NB4 (cell line): ENCODE data around the gene RAF1.

Experiments used
- DNase-seq: peaks from one replicate; pipeline ENCODE4 v3.0.0; 2010; ENCODE audit warnings: low read depth
- H3K4me3 ChIP-seq: one replicate; pipeline ENCODE4 v1.5.1; 2011; ENCODE audit warnings: mild to moderate bottlenecking, low read depth, low read length, moderate library complexity
- CTCF ChIP-seq: IDR thresholded peaks from one replicate; pipeline ENCODE4 v1.5.1; 2012; ENCODE audit warnings: low read depth, low read length
- MAX ChIP-seq: IDR thresholded peaks from 2 replicates; pipeline ENCODE4 v1.6.1; 2011; ENCODE audit warnings: low read depth, low read length
- MYC ChIP-seq: IDR thresholded peaks from 2 replicates; pipeline ENCODE4 v1.6.1; 2011; ENCODE audit warnings: low read depth, low read length
- POLR2A ChIP-seq: IDR thresholded peaks from 2 replicates; pipeline ENCODE4 v1.6.1; 2011; ENCODE audit warnings: mild to moderate bottlenecking; ENCODE audit not compliant: insufficient read length; ENCODE audit errors: extremely low read depth

RAF1 gene

DNA sequence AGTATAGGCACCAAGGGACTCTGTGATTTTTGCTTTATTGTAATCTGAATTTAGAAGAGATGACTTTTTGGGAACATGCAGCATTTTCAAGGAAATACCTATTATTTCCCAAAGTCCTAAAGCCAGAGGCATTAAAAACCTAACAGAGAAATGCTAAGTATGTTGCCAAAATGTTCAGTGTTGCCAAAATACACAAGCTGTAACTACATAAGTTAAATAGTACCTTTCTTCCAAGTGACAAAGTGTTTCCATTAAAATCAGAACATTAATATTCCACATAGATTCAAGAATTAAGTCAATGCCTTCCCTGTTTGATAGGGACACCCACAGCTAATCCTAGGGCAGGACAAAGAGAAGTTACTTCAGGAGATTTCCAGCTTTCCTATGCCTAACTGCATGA is 65.0 kb downstream of the RAF1 start:
- no peak for TF ChIP-seq POLR2A
- TF ChIP-seq CTCF: no peak
- TF ChIP-seq MAX: no peak
- no peak for TF ChIP-seq MYC
- H3K4me3 ChIP-seq: no peak overlapping the region
- DNase-seq: no peak

DNA sequence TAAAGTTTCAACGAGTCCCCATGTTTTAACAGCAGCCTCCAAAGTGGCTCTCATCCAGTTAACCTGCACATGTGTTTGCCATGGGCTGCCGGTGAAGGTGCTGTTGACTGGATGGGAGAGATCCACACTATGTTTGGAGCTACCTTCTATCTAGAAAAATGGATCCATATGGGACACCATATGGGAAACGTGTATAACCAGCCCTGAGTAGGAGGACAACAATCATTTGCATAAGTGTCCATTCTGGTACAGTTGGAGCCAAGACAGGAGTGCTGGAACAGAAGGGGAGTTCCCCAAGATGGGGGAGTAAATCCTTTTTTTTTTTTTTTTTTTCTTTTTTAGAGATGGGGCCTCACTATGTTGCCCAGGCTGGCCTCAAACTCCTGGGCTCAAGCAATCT is 70.4 kb downstream of the RAF1 start:
- TF ChIP-seq MYC: no peak
- TF ChIP-seq CTCF: no peak
- no peak for TF ChIP-seq MAX
- no peak for TF ChIP-seq POLR2A
- no peak overlapping the region for H3K4me3 ChIP-seq
- DNase-seq: no peak

- no peak for DNase-seq
- no peak overlapping the region for H3K4me3 ChIP-seq
- no peak for TF ChIP-seq MAX
- TF ChIP-seq CTCF: no peak
- no peak for TF ChIP-seq MYC
- no peak for TF ChIP-seq POLR2A
Measured at GRCh38 chr3:12591997-12592715, 71.8 kb downstream of the RAF1 start.

DNA sequence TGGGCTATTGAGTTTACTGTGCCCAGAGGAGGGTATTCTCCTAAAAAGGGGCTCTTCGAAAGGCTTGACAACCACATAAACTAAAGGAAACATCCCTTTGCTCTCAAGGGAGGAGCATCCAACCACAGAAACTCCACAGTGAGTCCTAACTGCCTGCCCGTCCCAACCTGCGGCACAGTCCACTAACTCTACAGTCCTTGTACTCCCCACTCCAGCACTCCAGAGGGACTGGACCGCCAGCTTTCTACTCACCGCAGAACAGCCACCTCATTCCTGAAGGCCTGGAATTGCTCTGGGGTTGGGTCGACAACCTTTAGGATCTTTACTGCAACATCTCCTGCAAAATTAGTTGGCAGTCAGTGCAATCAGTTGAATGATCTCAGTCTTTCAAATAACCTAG is 72.5 kb downstream of the RAF1 start:
- H3K4me3 ChIP-seq: no peak overlapping the region
- no peak for DNase-seq
- TF ChIP-seq POLR2A: no peak
- no peak for TF ChIP-seq CTCF
- no peak for TF ChIP-seq MYC
- TF ChIP-seq MAX: no peak

- H3K4me3 ChIP-seq: no peak overlapping the region
- TF ChIP-seq POLR2A (no peak), CTCF (no peak)
- peak; percentile 51 for DNase-seq
Measured at GRCh38 chr3:12590096-12590495, 73.8 kb downstream of the RAF1 start.
